HG03575 (cell line): ENCODE results near the gene RBP7.
"Not testable (repeated sequence)": the region's sequence is repeated elsewhere in the genome, so short reads cannot be mapped to it uniquely, and the experiment has no call there.

ENCODE experiments used
- ATAC-seq: cut with Tn5 transposase; IDR thresholded peaks from one replicate; pipeline ENCODE4 v1.9.1; 2021; ENCODE audit not compliant: unreplicated experiment, insufficient number of reproducible peaks, low FRiP score; ENCODE audit errors: extremely low read depth

The RBP7 gene

GRCh38 chr1:10025354-10025753 lies 28.3 kb downstream of the RBP7 start:
- no peak for ATAC-seq

- no peak for ATAC-seq
Observed at GRCh38 chr1:10027027-10027426, 30.0 kb downstream of the RBP7 start.

- not testable (repeated sequence) for ATAC-seq
Observed at GRCh38 chr1:10028956-10029500, 32.0 kb downstream of the RBP7 start.

GRCh38 chr1:10031461-10031860 lies 34.4 kb downstream of the RBP7 start:
- no peak for ATAC-seq

GRCh38 chr1:10032590-10033358 lies 35.7 kb downstream of the RBP7 start, which contains the start of gene UBE4B:
TSS of gene UBE4B (plus strand) at chr1:10032958. CDS start at chr1:10033671, 713 bp downstream.
- ATAC-seq: peak; percentile 61

GRCh38 chr1:10033359-10033845 lies 36.4 kb downstream of the RBP7 start:
- no peak for ATAC-seq

GRCh38 chr1:10042746-10043145 lies 45.7 kb downstream of the RBP7 start:
- ATAC-seq: no peak

GRCh38 chr1:10045480-10046355 lies 48.7 kb downstream of the RBP7 start:
- no peak for ATAC-seq

- no peak for ATAC-seq
Observed at GRCh38 chr1:10046356-10047085, 49.5 kb downstream of the RBP7 start.

GRCh38 chr1:10048601-10049000 lies 51.6 kb downstream of the RBP7 start:
- no peak for ATAC-seq

- ATAC-seq: no peak
Observed at GRCh38 chr1:10050611-10051010, 53.6 kb downstream of the RBP7 start.

- no peak for ATAC-seq
Observed at GRCh38 chr1:10051656-10052055, 54.6 kb downstream of the RBP7 start.

GRCh38 chr1:10052347-10052746 lies 55.3 kb downstream of the RBP7 start:
- no peak for ATAC-seq

GRCh38 chr1:10054465-10054864 lies 57.4 kb downstream of the RBP7 start:
- ATAC-seq: no peak

GRCh38 chr1:10056599-10056987 lies 59.6 kb downstream of the RBP7 start:
- no peak for ATAC-seq

GRCh38 chr1:10057343-10057742 lies 60.3 kb downstream of the RBP7 start:
- no peak for ATAC-seq

GRCh38 chr1:10057796-10058195 lies 60.8 kb downstream of the RBP7 start:
- ATAC-seq: no peak

GRCh38 chr1:10059342-10059718 lies 62.3 kb downstream of the RBP7 start:
- ATAC-seq: no peak
